ENCODE results near the gene COL6A3.
A peak's percentile ranks its signal among the peaks of the same experiment; 100 is the strongest.
"Not testable (repeated sequence)": the region's sequence is repeated elsewhere in the genome, so short reads cannot be mapped to it uniquely, and the experiment has no call there.

The COL6A3 gene

GRCh38 chr2:237315829-237316225 is 98.1 kb downstream of the COL6A3 start:
- no peak for DNase-seq (ENCODE audit: low spot score)

- no peak for DNase-seq (ENCODE audit: low spot score)
These were observed 98.7 kb downstream of the COL6A3 start for GRCh38 chr2:237315170-237315828.

GRCh38 chr2:237314681-237315080 is 99.3 kb downstream of the COL6A3 start:
- no peak for DNase-seq (ENCODE audit: low spot score)

GRCh38 chr2:237314198-237314597 is 99.8 kb downstream of the COL6A3 start:
- DNase-seq (ENCODE audit: low spot score) = no peak

- DNase-seq (ENCODE audit: low spot score) = no peak
These were observed 101.8 kb downstream of the COL6A3 start for GRCh38 chr2:237312021-237312755.

GRCh38 chr2:237310515-237311114 is 103.3 kb downstream of the COL6A3 start:
- DNase-seq (ENCODE audit: low spot score) = peak; percentile 8

GRCh38 chr2:237309416-237309815 is 104.5 kb downstream of the COL6A3 start:
- no peak for DNase-seq (ENCODE audit: low spot score)

GRCh38 chr2:237309011-237309410 is 105.0 kb downstream of the COL6A3 start:
- DNase-seq (ENCODE audit: low spot score) = no peak

GRCh38 chr2:237307474-237307873 is 106.5 kb downstream of the COL6A3 start:
- no peak for DNase-seq (ENCODE audit: low spot score)

- DNase-seq (ENCODE audit: low spot score) = no peak
These were observed 107.2 kb downstream of the COL6A3 start for GRCh38 chr2:237306787-237307170.

GRCh38 chr2:237306083-237306786 is 107.7 kb downstream of the COL6A3 start:
- no peak for DNase-seq (ENCODE audit: low spot score)

- no peak for DNase-seq (ENCODE audit: low spot score)
These were observed 108.4 kb downstream of the COL6A3 start for GRCh38 chr2:237305579-237305978.

GRCh38 chr2:237304763-237305514 is 109.0 kb downstream of the COL6A3 start:
- peak; percentile 13 for DNase-seq (ENCODE audit: low spot score)

- not testable (repeated sequence) for DNase-seq (ENCODE audit: low spot score)
These were observed 110.7 kb downstream of the COL6A3 start for GRCh38 chr2:237303244-237303643.

- no peak for DNase-seq (ENCODE audit: low spot score)
These were observed 112.4 kb downstream of the COL6A3 start for GRCh38 chr2:237301595-237301994.

- no peak for DNase-seq (ENCODE audit: low spot score)
These were observed 113.2 kb downstream of the COL6A3 start for GRCh38 chr2:237300739-237301138.

- no peak for DNase-seq (ENCODE audit: low spot score)
These were observed 114.1 kb downstream of the COL6A3 start for GRCh38 chr2:237299906-237300305.

GRCh38 chr2:237298151-237299118 is 115.5 kb downstream of the COL6A3 start:
- DNase-seq (ENCODE audit: low spot score) = no peak

GRCh38 chr2:237297421-237298150 is 116.4 kb downstream of the COL6A3 start:
- DNase-seq (ENCODE audit: low spot score) = no peak

- no peak for DNase-seq (ENCODE audit: low spot score)
These were observed 117.2 kb downstream of the COL6A3 start for GRCh38 chr2:237296756-237297155.

Data from RKO (cell line).